HCT116 (cell line): ENCODE results near the gene CEP162.

ENCODE experiments used
- CTCF ChIP-seq, 3 experiments: fragments of 200-600 bp in 1 of 3; sonication (generic) in 1 of 3; IDR thresholded peaks in 2 of 3; conservative IDR thresholded peaks in 1 of 3; 2 replicates each; pipeline ENCODE4 v1.5.1; 2012 to 2017; ENCODE audit warnings: low read depth in 2 of 3, low read length in 2 of 3, antibody characterized with exemption in 1 of 3, borderline replicate concordance in 1 of 3, control low read depth in 1 of 3, mild to moderate bottlenecking in 1 of 3, mixed read lengths in 1 of 3, mixed run types in 1 of 3, moderate library complexity in 1 of 3; ENCODE audit not compliant: insufficient read depth in 1 of 3
- JUND ChIP-seq: IDR thresholded peaks from 2 replicates; pipeline ENCODE4 v1.6.1; 2012
- POLR2A ChIP-seq: IDR thresholded peaks from 2 replicates; pipeline ENCODE4 v1.7.0; 2011; ENCODE audit warnings: borderline replicate concordance; ENCODE audit not compliant: insufficient read depth, insufficient read length; ENCODE audit errors: extremely low read depth
- POLR2AphosphoS5 ChIP-seq: IDR thresholded peaks from 2 replicates; pipeline ENCODE4 v1.6.1; 2011; ENCODE audit warnings: mild to moderate bottlenecking, low read depth, low read length, moderate library complexity
- RAD21 ChIP-seq: IDR thresholded peaks from 2 replicates; pipeline ENCODE4 v1.6.1; 2012; ENCODE audit warnings: low read depth, mild to moderate bottlenecking
- REST ChIP-seq: IDR thresholded peaks from 2 replicates; pipeline ENCODE4 v1.6.1; 2012; ENCODE audit warnings: low read depth
- ZFX ChIP-seq: fragments of 450-650 bp; IDR thresholded peaks from 2 replicates; pipeline ENCODE4 v1.6.1; 2017
- ZNF274 ChIP-seq: fragments of 200-500 bp; sonication (Bioruptor generic); IDR thresholded peaks from 2 replicates; pipeline ENCODE4 v1.6.1; 2014; ENCODE audit warnings: mild to moderate bottlenecking, low read depth, low read length, inconsistent platforms

- no peak for TF ChIP-seq POLR2AphosphoS5
- no peak for TF ChIP-seq CTCF (IDR thresholded peaks at IDR 0.05 in 2 of 3, conservative IDR thresholded peaks at IDR 0.05 in 1 of 3; ENCODE audit: borderline replicate concordance in 1 of 3, insufficient read depth in 1 of 3, low read depth in 2 of 3, low read length in 2 of 3)
- no peak for TF ChIP-seq REST
- no peak for TF ChIP-seq POLR2A
- no peak for TF ChIP-seq JUND
- TF ChIP-seq ZFX, result no peak
- no peak for TF ChIP-seq RAD21
- TF ChIP-seq ZNF274, result no peak
These were observed 132.3 kb downstream of the CEP162 start for GRCh38 chr6:84095156-84095555.
